H1 (cell line): ENCODE data around the gene BSCL2.

Experiments used
- CHD2 ChIP-seq: IDR thresholded peaks from 2 replicates; pipeline ENCODE4 v1.6.1; 2012; ENCODE audit warnings: low read length, improper control_type of control experiment
- CTCF ChIP-seq, 3 experiments: IDR thresholded peaks; 1 replicate in 2 of 3; 2 replicates in 1 of 3; pipeline versions ENCODE4 v1.5.1 to v1.6.1; 2011; ENCODE audit warnings: low read length in 3 of 3, mild to moderate bottlenecking in 3 of 3, inconsistent platforms in 2 of 3, low read depth in 1 of 3, moderate library complexity in 1 of 3; ENCODE audit not compliant: insufficient read depth in 1 of 3; ENCODE audit errors: control extremely low read depth in 1 of 3
- EZH2 ChIP-seq: fragments of 200-600 bp; sonication (generic); IDR thresholded peaks from 2 replicates; pipeline ENCODE4 v1.7.1; 2012; ENCODE audit warnings: low read depth, mild to moderate bottlenecking, moderate library complexity, low read length, inconsistent platforms; ENCODE audit not compliant: severe bottlenecking
- NRF1 ChIP-seq: IDR thresholded peaks from 2 replicates; pipeline ENCODE4 v1.6.1; 2011; ENCODE audit warnings: mild to moderate bottlenecking, low read depth, low read length, improper control_type of control experiment
- RFX5 ChIP-seq: IDR thresholded peaks from 2 replicates; pipeline ENCODE4 v1.6.1; 2011; ENCODE audit warnings: low read depth, low read length, improper control_type of control experiment, borderline replicate concordance
- YY1 ChIP-seq: IDR thresholded peaks from 2 replicates; pipeline ENCODE4 v1.6.1; 2011; ENCODE audit warnings: low read depth, mild to moderate bottlenecking, low read length

GRCh38 chr11:62687508-62688396, 19.5 kb downstream of the BSCL2 start:
- TF ChIP-seq RFX5 (no peak), NRF1 (no peak), CTCF (IDR thresholded peaks at IDR 0.05; ENCODE audit: control extremely low read depth in 1 of 3, insufficient read depth in 1 of 3, low read depth in 1 of 3, low read length in 3 of 3) (no peak), YY1 (no peak), CHD2 (no peak), EZH2 (no peak)
